Activated naive CD4-positive, alpha-beta T cell treated with anti-CD3 and anti-CD28 coated beads, Interleukin-2, amount 50 U/mL, for 24 hours (primary cell): Measurements from ENCODE around the gene SLC49A3.

Experiments
- H3K27ac Mint-ChIP-seq: one replicate; pipeline ENCODE4 v1.8.0; 2021; ENCODE audit warnings: mild to moderate bottlenecking, mixed read lengths
- H3K27me3 Mint-ChIP-seq: one replicate; pipeline ENCODE4 v1.8.0; 2021; ENCODE audit warnings: mixed read lengths
- H3K36me3 Mint-ChIP-seq: one replicate; pipeline ENCODE4 v1.8.0; 2021; ENCODE audit warnings: mixed read lengths
- H3K4me1 Mint-ChIP-seq: one replicate; pipeline ENCODE4 v1.8.0; 2021; ENCODE audit warnings: mixed read lengths
- H3K4me3 Mint-ChIP-seq: one replicate; pipeline ENCODE4 v1.8.0; 2021; ENCODE audit warnings: mild to moderate bottlenecking, mixed read lengths
- H3K9me3 Mint-ChIP-seq: one replicate; pipeline ENCODE4 v1.8.0; 2021; ENCODE audit warnings: mixed read lengths

SLC49A3 gene

GRCh38 chr4:632196-632790, 56.7 kb downstream of the SLC49A3 start:
- Mint-ChIP-seq H3K27me3 (no peaks in the 10 kb centered on the region), H3K4me1 (no peaks in the 10 kb centered on the region), H3K36me3 (no peaks in the 10 kb centered on the region), H3K4me3 (no peak overlapping the region), H3K9me3 (peaks cover 4% of the 10 kb centered on the region), H3K27ac (no peak overlapping the region)
